ENCODE measurements around the gene POLR3H. TPM values are rescaled to one million over a fixed set of nuclear protein-coding genes. Genes with fewer than 3 reads are reported as not detected.
A peak's percentile ranks its signal among the peaks of the same experiment; 100 is the strongest.

The POLR3H gene
- total and polyA plus RNA-seq, 2 of the 4 experiments (the other 2 are of a cell fraction) = 37.8 to 67.8 TPM

DNA sequence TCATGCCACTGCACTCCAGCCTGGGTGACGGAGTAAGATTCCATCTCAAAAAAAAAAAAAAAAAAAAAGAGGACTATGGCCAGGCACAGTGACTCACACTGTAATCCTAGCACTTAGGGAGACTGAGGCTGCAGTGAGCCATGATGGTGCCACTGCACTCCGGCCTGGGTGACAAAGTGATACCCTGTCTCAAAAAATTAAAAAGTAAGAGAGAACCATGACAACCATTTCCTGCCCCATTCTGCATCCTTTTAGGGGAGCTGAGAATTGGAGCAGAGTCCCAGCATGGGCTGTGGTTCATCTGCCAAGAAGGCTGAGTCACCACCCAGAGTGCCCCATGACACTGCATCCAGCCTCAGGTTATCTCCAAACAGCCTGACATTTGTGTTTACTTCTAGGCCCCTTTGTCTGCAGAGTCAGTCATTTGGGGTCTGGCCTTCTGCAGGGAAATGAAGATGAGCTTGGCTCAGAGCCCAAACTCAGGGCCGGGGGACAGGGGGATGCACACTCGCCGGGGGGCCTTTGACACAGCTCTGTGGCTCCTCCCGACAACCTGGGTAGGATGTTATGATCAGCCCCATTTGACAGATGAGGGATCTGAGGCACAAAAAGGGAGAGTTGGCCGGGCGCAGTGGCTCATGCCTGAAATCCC is 21.3 kb upstream of the POLR3H start:
- Histone ChIP-seq H4K91ac (ENCODE audit: insufficient read depth, low read depth, low read length) (peak overlapping the region; percentile 25; the same call in 1 of the 2 replicates), H2BK5ac (ENCODE audit: low read depth, low read length, poor library complexity, severe bottlenecking) (peak overlapping the region; percentile 65), H3K4ac (ENCODE audit: low read depth, low read length) (peak overlapping the region; percentile 13), H3K4me1 (ENCODE audit: control insufficient read depth, insufficient read depth, low read length) (peaks cover 20% of the 10 kb centered on the region), H3K56ac (ENCODE audit: extremely low read depth, insufficient read depth, low read length) (no peak overlapping the region), H3K79me1 (ENCODE audit: low read depth in 1 of 2, low read length in 2 of 2) (peaks cover 10 to 68% of the 10 kb centered on the region in 2 experiments; a peak in 3 of 4 replicates), H3K18ac (ENCODE audit: low read depth, low read length) (no peak overlapping the region), H2BK15ac (ENCODE audit: low read depth, low read length) (no peak overlapping the region; the same call in 2 of the 3 replicates), H3K27me3 (ENCODE audit: control insufficient read depth, insufficient read depth, low read length) (no peaks in the 10 kb centered on the region), H2AK5ac (ENCODE audit: low read depth, low read length) (peak overlapping the region; percentile 84), H4K8ac (ENCODE audit: low read depth in 2 of 2, low read length in 2 of 2) (peak overlapping the region in 1 of 2 experiments; percentile 36; a peak in 2 of 4 replicates), H3K4me2 (ENCODE audit: low read depth, low read length) (0 out of 2 replicates have a peak overlapping the region, but pooled peaks have one; percentile 4), H3K9ac (ENCODE audit: low read depth, low read length) (no peak overlapping the region), H2AFZ (replicated peaks; ENCODE audit: low read length, poor library complexity) (peak overlapping the region; percentile 38), H2AK9ac (replicated peaks; ENCODE audit: low read depth, low read length, poor library complexity) (peak overlapping the region; percentile 18), H2BK120ac (ENCODE audit: low read depth, low read length) (peak overlapping the region; percentile 29), H3K27ac (ENCODE audit: insufficient read depth, low read length) (peak overlapping the region; percentile 83), H3K23ac (ENCODE audit: low read depth, low read length) (no peak overlapping the region; the same call in 1 of the 2 replicates), H2BK20ac (ENCODE audit: low read depth, low read length) (peak overlapping the region; percentile 75), H3K9me3 (ENCODE audit: control insufficient read depth, insufficient read depth, low read length) (no peaks in the 10 kb centered on the region), H3K4me3 (ENCODE audit: insufficient read depth, low read depth, low read length) (no peak overlapping the region), H4K5ac (ENCODE audit: low read depth, low read length) (0 out of 2 replicates have a peak overlapping the region, but pooled peaks have one; percentile 17), H3K36me3 (ENCODE audit: control insufficient read depth, insufficient read depth, low read length) (peaks cover 8% of the 10 kb centered on the region; the same call in 1 of the 2 replicates), H3K9me1 (ENCODE audit: insufficient read depth, low read length) (peaks cover 14% of the 10 kb centered on the region), H3K14ac (replicated peaks; ENCODE audit: low read depth, low read length) (peak overlapping the region; percentile 22; the same call in 1 of the 2 replicates), H4K20me1 (ENCODE audit: insufficient read depth, low read length) (peaks cover 3% of the 10 kb centered on the region; the same call in 1 of the 2 replicates)
- 0% methylated on average over 1 of the region's 8 CpGs; no CpG with 5 or more reads in 1 of the 2 experiments for WGBS, 2 experiments (ENCODE audit: extremely low coverage in 2 of 2, insufficient read length in 1 of 2)
- ATAC-seq (ENCODE audit: low read depth) (peak; percentile 64), DNase-seq (peak; percentile 89)
- in situ Hi-C loops (cut with MboI; ENCODE audit: low sequenced_read_pairs) (no loop called here), intact Hi-C loops (cut with micrococcal nuclease) (no loop called here), dilution Hi-C loops (cut with HindIII; ENCODE audit: low sequenced_read_pairs, unreplicated experiment) (no loop called here)
- BruUV-seq (replicated peaks) = no TSS peak
- ChIA-PET POLR2A (ENCODE audit: unreplicated experiment) (interaction anchor here (0.7 kb wide), 1 partner anchor 11 kb away, joined by 20 read pairs; no protein-coding TSS in a partner anchor), CTCF (no interaction called here)
- TF ChIP-seq SMC3 (IDR thresholded peaks at IDR 0.05; ENCODE audit: low read depth, low read length) (no peak), NFE2L2 (IDR thresholded peaks at IDR 0.05; ENCODE audit: low read depth, low read length) (peak; percentile 64), FOS (IDR thresholded peaks at IDR 0.05; ENCODE audit: low read depth, low read length) (peak; percentile 73), MXI1 (IDR thresholded peaks at IDR 0.05; ENCODE audit: borderline replicate concordance, low read depth, low read length) (peak; percentile 57; the same call in 1 of the 2 replicates), MAFK (IDR thresholded peaks at IDR 0.05; ENCODE audit: low read depth, low read length) (peak; percentile 45; the same call in 1 of the 2 replicates), RAD21 (IDR thresholded peaks at IDR 0.05; ENCODE audit: low read length) (no peak), RFX5 (IDR thresholded peaks at IDR 0.05; ENCODE audit: low read depth, low read length) (no peak), BHLHE40 (IDR thresholded peaks at IDR 0.05; ENCODE audit: low read depth, low read length) (no peak), MAZ (IDR thresholded peaks at IDR 0.05; ENCODE audit: borderline replicate concordance, low read depth, low read length) (peak; percentile 27; the same call in 1 of the 2 replicates), CEBPB (IDR thresholded peaks at IDR 0.05; ENCODE audit: low read depth, low read length) (no peak), CHD1 (IDR thresholded peaks at IDR 0.05; ENCODE audit: low read depth, low read length) (no peak)
- TF ChIP-seq, protein P1, sequence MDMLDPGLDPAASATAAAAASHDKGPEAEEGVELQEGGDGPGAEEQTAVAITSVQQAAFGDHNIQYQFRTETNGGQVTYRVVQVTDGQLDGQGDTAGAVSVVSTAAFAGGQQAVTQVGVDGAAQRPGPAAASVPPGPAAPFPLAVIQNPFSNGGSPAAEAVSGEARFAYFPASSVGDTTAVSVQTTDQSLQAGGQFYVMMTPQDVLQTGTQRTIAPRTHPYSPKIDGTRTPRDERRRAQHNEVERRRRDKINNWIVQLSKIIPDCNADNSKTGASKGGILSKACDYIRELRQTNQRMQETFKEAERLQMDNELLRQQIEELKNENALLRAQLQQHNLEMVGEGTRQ (IDR thresholded peaks at IDR 0.05; ENCODE audit: low read depth, low read length) = no peak
- TF ChIP-seq, protein P2, sequence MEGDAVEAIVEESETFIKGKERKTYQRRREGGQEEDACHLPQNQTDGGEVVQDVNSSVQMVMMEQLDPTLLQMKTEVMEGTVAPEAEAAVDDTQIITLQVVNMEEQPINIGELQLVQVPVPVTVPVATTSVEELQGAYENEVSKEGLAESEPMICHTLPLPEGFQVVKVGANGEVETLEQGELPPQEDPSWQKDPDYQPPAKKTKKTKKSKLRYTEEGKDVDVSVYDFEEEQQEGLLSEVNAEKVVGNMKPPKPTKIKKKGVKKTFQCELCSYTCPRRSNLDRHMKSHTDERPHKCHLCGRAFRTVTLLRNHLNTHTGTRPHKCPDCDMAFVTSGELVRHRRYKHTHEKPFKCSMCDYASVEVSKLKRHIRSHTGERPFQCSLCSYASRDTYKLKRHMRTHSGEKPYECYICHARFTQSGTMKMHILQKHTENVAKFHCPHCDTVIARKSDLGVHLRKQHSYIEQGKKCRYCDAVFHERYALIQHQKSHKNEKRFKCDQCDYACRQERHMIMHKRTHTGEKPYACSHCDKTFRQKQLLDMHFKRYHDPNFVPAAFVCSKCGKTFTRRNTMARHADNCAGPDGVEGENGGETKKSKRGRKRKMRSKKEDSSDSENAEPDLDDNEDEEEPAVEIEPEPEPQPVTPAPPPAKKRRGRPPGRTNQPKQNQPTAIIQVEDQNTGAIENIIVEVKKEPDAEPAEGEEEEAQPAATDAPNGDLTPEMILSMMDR (conservative IDR thresholded peaks at IDR 0.05; ENCODE audit: low read depth, low read length) = no peak
- TF ChIP-seq, protein P3, sequence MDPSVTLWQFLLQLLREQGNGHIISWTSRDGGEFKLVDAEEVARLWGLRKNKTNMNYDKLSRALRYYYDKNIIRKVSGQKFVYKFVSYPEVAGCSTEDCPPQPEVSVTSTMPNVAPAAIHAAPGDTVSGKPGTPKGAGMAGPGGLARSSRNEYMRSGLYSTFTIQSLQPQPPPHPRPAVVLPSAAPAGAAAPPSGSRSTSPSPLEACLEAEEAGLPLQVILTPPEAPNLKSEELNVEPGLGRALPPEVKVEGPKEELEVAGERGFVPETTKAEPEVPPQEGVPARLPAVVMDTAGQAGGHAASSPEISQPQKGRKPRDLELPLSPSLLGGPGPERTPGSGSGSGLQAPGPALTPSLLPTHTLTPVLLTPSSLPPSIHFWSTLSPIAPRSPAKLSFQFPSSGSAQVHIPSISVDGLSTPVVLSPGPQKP (IDR thresholded peaks at IDR 0.05; ENCODE audit: borderline replicate concordance, low read depth, low read length) = no peak
